Measurements from ENCODE around the gene ELL2. TPM values are rescaled to one million over a fixed set of nuclear protein-coding genes. Genes with fewer than 3 reads are reported as not detected.

The ELL2 gene
- total and polyA plus RNA-seq, 11 donors = 6.7 to 74.5 (median 31.1) TPM

GRCh38 chr5:95862671-95863382, 98.8 kb downstream of the ELL2 start:
- H3K4me1 ChIP-seq = peaks cover 0 to 88% (median 34%) of the 10 kb centered on the region in 12 donors
- intact Hi-C loops (cut with DNase I) = loop anchor here in 6 of 10 donors (5.0 to 10.0 kb wide), 5 partner anchors 92 to 742 kb away; no protein-coding TSS in a partner anchor
- DNase-seq (no peak), ATAC-seq (no peak)
- H3K27ac ChIP-seq = peak overlapping the region in 5 of 12 donors; percentile 14 to 89 (median 52)
- H3K4me3 ChIP-seq = no peak overlapping the region
- H3K9me3 ChIP-seq = no peaks in the 10 kb centered on the region
- no peaks in the 10 kb centered on the region for H3K27me3 ChIP-seq
- no peak for TF ChIP-seq CTCF (IDR thresholded peaks at IDR 0.05)
- TF ChIP-seq POLR2A (IDR thresholded peaks at IDR 0.05) = no peak
- no peaks in the 10 kb centered on the region for H3K36me3 ChIP-seq
- 63 to 71% (median 67%) methylated on average over 8 of the region's 8 CpGs for WGBS, 4 donors

GRCh38 chr5:95861864-95862561, 99.6 kb downstream of the ELL2 start:
- intact Hi-C loops (cut with DNase I) = loop anchor here in 7 of 10 donors (2.0 to 10.0 kb wide), 6 partner anchors 93 to 743 kb away; partner anchors contain the start of gene ELL2 (in 1 of the 7)
- no peaks in the 10 kb centered on the region for H3K9me3 ChIP-seq
- WGBS, 4 donors = 77 to 90% (median 86%) methylated on average over 8 of the region's 8 CpGs

GRCh38 chr5:95861221-95861863, 100.3 kb downstream of the ELL2 start:
- DNase-seq (peak in 4 of 5 donors; percentile 60 to 79 (median 68)), ATAC-seq (peak in 3 of 4 donors; percentile 24 to 33 (median 29))
- no peak for TF ChIP-seq POLR2A (IDR thresholded peaks at IDR 0.05)
- TF ChIP-seq CTCF (IDR thresholded peaks at IDR 0.05) = no peak
- Histone ChIP-seq H3K9me3 (no peaks in the 10 kb centered on the region), H3K4me3 (no peak overlapping the region), H3K27ac (peak overlapping the region in 11 of 12 donors; percentile 8 to 89 (median 60)), H3K4me1 (peaks cover 0 to 94% (median 44%) of the 10 kb centered on the region in 12 donors), H3K36me3 (no peaks in the 10 kb centered on the region), H3K27me3 (no peaks in the 10 kb centered on the region)
- intact Hi-C loops (cut with DNase I) = loop anchor here in 7 of 10 donors (2.0 to 10.0 kb wide), 6 partner anchors 93 to 743 kb away; partner anchors contain the start of gene ELL2 (in 1 of the 7)
- WGBS, 4 donors = 11 to 15% (median 13%) methylated on average over 14 of the region's 14 CpGs

More at GRCh38 chr5:95861864-95862561, 99.6 kb downstream of the ELL2 start:
- Histone ChIP-seq H3K36me3 (no peaks in the 10 kb centered on the region), H3K4me3 (no peak overlapping the region), H3K4me1 (peaks cover 0 to 92% (median 41%) of the 10 kb centered on the region in 12 donors), H3K27me3 (no peaks in the 10 kb centered on the region), H3K27ac (peak overlapping the region in 11 of 12 donors; percentile 8 to 89 (median 60))
- ATAC-seq (no peak), DNase-seq (no peak)
- TF ChIP-seq POLR2A (IDR thresholded peaks at IDR 0.05) (no peak), CTCF (IDR thresholded peaks at IDR 0.05) (no peak)

Measured in heart left ventricle (tissue), 16 donors.